ENCODE measurements around the gene TPPP.
"Not testable (repeated sequence)": the region's sequence is repeated elsewhere in the genome, so short reads cannot be mapped to it uniquely, and the experiment has no call there.

TPPP gene

GRCh38 chr5:693271-694041 lies at the start of gene TPPP:
TSS of gene TPPP (minus strand) at chr5:693352. CDS start at chr5:678060, 15,292 bp downstream.
- FAIRE-seq = not testable (repeated sequence)
- DNase-seq (ENCODE audit: insufficient read length, low spot score) = peak; percentile 76

- not testable (repeated sequence) for FAIRE-seq; DNase-seq (ENCODE audit: insufficient read length, low spot score)
These were observed 49.1 kb upstream of the TPPP start for GRCh38 chr5:742276-742675.

GRCh38 chr5:734145-734544 lies 41.0 kb upstream of the TPPP start:
- FAIRE-seq; DNase-seq (ENCODE audit: insufficient read length, low spot score): not testable (repeated sequence)

GRCh38 chr5:732754-733454 lies 39.8 kb upstream of the TPPP start:
- not testable (repeated sequence) for FAIRE-seq; DNase-seq (ENCODE audit: insufficient read length, low spot score)

- FAIRE-seq = not testable (repeated sequence)
These were observed 36.1 kb upstream of the TPPP start for GRCh38 chr5:729225-729624.

GRCh38 chr5:727087-727486 lies 33.9 kb upstream of the TPPP start:
- DNase-seq (ENCODE audit: insufficient read length, low spot score); FAIRE-seq: not testable (repeated sequence)

More at GRCh38 chr5:729225-729624, 36.1 kb upstream of the TPPP start:
- DNase-seq (ENCODE audit: insufficient read length, low spot score) = not testable (repeated sequence)

GRCh38 chr5:723865-724264 lies 30.7 kb upstream of the TPPP start:
- not testable (repeated sequence) for DNase-seq (ENCODE audit: insufficient read length, low spot score); FAIRE-seq

- FAIRE-seq; DNase-seq (ENCODE audit: insufficient read length, low spot score): not testable (repeated sequence)
These were observed 30.2 kb upstream of the TPPP start for GRCh38 chr5:723309-723708.

- not testable (repeated sequence) for DNase-seq (ENCODE audit: insufficient read length, low spot score); FAIRE-seq
These were observed 26.2 kb upstream of the TPPP start for GRCh38 chr5:719379-719778.

- DNase-seq (ENCODE audit: insufficient read length, low spot score) (no peak), FAIRE-seq (no peak)
These were observed 24.0 kb upstream of the TPPP start for GRCh38 chr5:717143-717542.

GRCh38 chr5:716740-717139 lies 23.6 kb upstream of the TPPP start:
- FAIRE-seq; DNase-seq (ENCODE audit: insufficient read length, low spot score): not testable (repeated sequence)

GRCh38 chr5:715636-716035 lies 22.5 kb upstream of the TPPP start:
- not testable (repeated sequence) for FAIRE-seq

GRCh38 chr5:714215-715118 lies 21.3 kb upstream of the TPPP start:
- DNase-seq (ENCODE audit: insufficient read length, low spot score); FAIRE-seq: not testable (repeated sequence)

More at GRCh38 chr5:715636-716035, 22.5 kb upstream of the TPPP start:
- DNase-seq (ENCODE audit: insufficient read length, low spot score) = not testable (repeated sequence)

GRCh38 chr5:713686-714085 lies 20.5 kb upstream of the TPPP start:
- not testable (repeated sequence) for FAIRE-seq

GRCh38 chr5:708848-709517 lies 15.8 kb upstream of the TPPP start:
- not testable (repeated sequence) for FAIRE-seq; DNase-seq (ENCODE audit: insufficient read length, low spot score)

More at GRCh38 chr5:713686-714085, 20.5 kb upstream of the TPPP start:
- not testable (repeated sequence) for DNase-seq (ENCODE audit: insufficient read length, low spot score)

GRCh38 chr5:708374-708773 lies 15.2 kb upstream of the TPPP start:
- not testable (repeated sequence) for DNase-seq (ENCODE audit: insufficient read length, low spot score); FAIRE-seq

- DNase-seq (ENCODE audit: insufficient read length, low spot score); FAIRE-seq: not testable (repeated sequence)
These were observed 13.0 kb upstream of the TPPP start for GRCh38 chr5:706127-706526.

- not testable (repeated sequence) for FAIRE-seq; DNase-seq (ENCODE audit: insufficient read length, low spot score)
These were observed 3.9 kb upstream of the TPPP start for GRCh38 chr5:696753-697702.

GRCh38 chr5:696191-696590 lies 3.0 kb upstream of the TPPP start:
- not testable (repeated sequence) for DNase-seq (ENCODE audit: insufficient read length, low spot score); FAIRE-seq

All from GM19239 (cell line).